Stimulated activated CD4-positive, alpha-beta T cell treated with anti-CD3 and anti-CD28 coated beads, Interleukin-4, amount 100 ng/mL, for 48 hours (primary cell): ENCODE data around the gene NUTM2A.
"Not testable (repeated sequence)": the region's sequence is repeated elsewhere in the genome, so short reads cannot be mapped to it uniquely, and the experiment has no call there.

ENCODE experiments used
- DNase-seq, 2 donors: peaks; one replicate each; pipeline ENCODE4 v3.0.0-alpha.2; 2020; ENCODE audit warnings: low read depth in 2 of 2

The NUTM2A gene, protein sequence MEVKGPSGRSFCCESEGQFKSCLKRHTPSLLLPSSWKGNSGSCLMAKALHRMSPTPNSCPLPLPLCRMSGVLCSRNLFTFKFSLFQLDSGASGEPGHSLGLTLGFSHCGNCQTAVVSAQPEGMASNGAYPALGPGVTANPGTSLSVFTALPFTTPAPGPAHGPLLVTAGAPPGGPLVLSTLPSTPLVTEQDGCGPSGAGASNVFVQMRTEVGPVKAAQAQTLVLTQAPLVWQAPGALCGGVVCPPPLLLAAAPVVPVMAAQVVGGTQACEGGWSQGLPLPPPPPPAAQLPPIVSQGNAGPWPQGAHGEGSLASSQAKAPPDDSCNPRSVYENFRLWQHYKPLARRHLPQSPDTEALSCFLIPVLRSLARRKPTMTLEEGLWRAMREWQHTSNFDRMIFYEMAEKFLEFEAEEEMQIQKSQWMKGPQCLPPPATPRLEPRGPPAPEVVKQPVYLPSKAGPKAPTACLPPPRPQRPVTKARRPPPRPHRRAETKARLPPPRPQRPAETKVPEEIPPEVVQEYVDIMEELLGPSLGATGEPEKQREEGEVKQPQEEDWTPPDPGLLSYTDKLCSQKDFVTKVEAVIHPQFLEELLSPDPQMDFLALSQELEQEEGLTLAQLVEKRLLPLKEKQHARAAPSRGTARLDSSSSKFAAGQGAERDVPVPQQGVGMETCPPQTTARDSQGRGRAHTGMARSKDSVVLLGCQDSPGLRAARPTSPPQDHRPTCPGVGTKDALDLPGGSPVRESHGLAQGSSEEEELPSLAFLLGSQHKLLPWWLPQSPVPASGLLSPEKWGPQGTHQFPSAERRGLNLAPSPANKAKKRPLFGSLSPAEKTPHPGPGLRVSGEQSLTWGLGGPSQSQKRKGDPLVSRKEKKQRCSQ

DNA sequence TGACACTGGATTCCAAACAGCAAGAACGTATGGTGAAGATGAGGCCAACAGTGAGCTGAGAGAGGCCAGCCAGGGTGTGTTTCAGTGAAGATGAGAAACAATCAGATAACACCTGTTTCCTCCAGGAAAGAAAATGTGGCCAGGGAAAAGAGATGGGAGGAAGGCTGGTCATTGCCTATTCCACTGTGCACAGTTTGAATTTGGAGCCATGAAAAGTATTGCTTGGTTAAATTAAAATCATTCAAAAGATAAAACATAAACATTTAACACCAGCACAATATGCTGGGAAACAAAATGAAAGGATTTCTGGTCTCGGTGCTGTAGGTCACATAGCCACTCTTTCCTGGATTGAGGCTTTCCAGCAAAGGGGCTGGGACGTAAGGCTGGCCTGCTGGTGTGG lies at the start of gene NUTM2A:
Gene NUTM2A (plus strand): TSS at position 301 of the 400 bp plus-strand sequence. CDS start 383 bp downstream, outside the sequence.
- DNase-seq: not testable (repeated sequence)

- not testable (repeated sequence) for DNase-seq
These were observed 47.7 kb upstream of the NUTM2A start for GRCh38 chr10:87177587-87177986.

GRCh38 chr10:87184421-87184820 lies 40.8 kb upstream of the NUTM2A start:
- DNase-seq: not testable (repeated sequence)

GRCh38 chr10:87186016-87186415 lies 39.2 kb upstream of the NUTM2A start:
- not testable (repeated sequence) for DNase-seq

GRCh38 chr10:87187573-87187972 lies 37.7 kb upstream of the NUTM2A start:
- not testable (repeated sequence) for DNase-seq

- DNase-seq: not testable (repeated sequence)
These were observed 33.4 kb upstream of the NUTM2A start for GRCh38 chr10:87191841-87192240.

GRCh38 chr10:87200924-87201323 lies 24.3 kb upstream of the NUTM2A start:
- DNase-seq: not testable (repeated sequence)

DNA sequence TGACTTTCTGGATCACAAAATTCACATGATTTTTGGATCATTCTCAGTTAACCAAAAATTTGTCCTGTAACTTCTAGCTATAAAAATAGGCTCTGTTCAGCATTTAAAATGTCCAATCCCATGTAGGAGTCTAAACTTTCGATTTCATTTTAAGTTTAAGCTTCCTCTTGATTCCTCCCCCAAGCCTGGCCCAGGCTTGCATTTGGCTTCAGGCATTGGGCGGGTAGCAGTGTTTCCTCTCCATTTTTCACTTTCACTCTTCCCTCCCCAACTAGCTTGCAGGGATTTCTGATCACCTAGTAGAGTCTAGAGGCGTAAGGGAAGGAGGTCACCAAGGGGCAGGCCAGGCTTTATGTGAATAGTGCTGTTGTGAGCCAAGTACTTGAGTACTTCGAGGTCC lies 20.4 kb upstream of the NUTM2A start:
- DNase-seq: not testable (repeated sequence)

DNA sequence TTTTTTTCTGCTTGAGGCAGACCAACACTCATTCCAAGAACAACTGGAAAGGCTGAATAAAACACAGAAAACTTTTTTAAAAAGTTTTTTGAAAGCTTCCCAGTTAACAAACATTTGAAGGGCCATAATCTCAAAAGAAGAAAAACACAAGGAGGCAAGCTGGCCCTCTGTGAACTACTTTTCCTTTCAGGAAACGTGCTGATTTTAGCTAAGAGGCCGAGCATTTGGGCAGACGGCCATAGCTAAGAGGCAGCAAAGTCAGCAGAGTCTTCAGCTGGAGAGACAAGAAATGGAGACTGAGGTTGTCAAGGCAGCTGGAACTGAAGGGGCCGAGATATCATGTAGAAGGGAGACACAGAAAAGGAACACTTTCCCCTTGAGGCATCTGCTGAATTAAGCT lies 18.3 kb upstream of the NUTM2A start:
- DNase-seq: not testable (repeated sequence)

GRCh38 chr10:87210309-87210708 lies 14.9 kb upstream of the NUTM2A start:
- DNase-seq: not testable (repeated sequence)

- DNase-seq: not testable (repeated sequence)
These were observed 13.4 kb upstream of the NUTM2A start for GRCh38 chr10:87211848-87212247.

DNA sequence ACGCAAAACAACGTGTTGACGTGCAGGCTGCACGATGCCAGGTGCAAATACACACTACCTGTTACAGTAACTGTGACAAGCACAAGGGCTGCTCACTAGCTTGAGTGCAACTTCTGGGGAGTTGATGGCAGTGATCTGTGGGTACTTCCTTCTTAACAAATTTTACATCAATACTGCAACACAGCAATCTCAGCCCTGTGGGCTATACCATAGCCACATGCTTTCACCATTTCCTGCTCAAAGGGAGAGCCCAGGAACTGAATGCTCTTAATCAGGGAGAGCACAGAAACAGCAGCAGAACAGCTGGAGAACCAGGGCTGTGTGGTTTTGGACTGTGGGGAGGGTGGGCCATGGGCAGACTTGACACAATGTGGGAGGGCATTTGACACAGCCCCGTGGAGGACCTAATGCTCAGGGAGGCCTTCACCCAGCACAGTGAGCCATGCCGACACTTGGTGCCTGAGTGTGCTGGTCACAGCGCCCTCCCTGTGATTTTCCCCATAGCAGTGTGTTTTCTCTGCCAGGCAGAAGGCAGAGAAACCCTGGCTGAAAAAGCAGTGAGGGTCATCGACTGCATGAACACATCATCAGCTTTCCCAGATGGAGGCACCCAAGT lies 12.0 kb upstream of the NUTM2A start:
- not testable (repeated sequence) for DNase-seq

GRCh38 chr10:87213806-87214205 lies 11.4 kb upstream of the NUTM2A start:
- not testable (repeated sequence) for DNase-seq

DNA sequence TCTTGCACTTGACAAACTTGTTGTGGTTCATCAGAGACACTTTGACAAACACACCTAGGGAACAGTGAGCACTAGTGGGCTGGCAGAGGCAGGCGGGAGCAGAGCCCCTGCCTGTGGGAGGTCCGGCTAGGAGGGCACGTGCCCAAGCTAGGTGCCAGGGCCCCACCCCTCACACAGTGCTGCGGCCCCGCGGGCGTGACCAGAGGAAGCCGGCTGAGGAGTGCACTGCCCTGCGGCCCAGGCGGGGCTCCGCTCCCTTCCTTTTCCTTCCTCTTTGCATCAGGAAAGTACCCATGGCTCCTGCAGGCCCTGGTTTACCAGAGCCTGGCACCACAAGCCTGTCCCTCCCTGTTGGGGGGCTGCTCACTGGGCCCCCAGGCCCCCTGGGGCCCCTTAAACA lies 9.1 kb upstream of the NUTM2A start:
- DNase-seq: not testable (repeated sequence)

DNA sequence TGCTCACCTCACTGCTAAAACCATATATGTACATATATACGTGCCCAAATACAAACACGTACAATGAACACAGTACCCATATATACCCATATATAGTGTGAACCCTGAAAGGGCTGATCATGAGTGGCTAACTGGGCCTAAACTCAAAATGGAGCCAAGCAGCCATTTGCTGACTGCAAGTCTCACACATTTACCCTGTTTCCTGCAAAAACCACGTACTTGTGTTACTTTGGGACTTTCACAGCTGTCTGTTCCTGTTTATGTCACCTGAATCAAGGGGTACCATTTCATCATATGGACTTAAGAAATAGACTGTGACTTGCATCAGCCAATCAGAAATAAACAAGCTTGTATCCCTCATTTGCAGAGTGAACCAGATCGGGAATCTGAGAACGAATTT lies 5.9 kb upstream of the NUTM2A start:
- not testable (repeated sequence) for DNase-seq

DNA sequence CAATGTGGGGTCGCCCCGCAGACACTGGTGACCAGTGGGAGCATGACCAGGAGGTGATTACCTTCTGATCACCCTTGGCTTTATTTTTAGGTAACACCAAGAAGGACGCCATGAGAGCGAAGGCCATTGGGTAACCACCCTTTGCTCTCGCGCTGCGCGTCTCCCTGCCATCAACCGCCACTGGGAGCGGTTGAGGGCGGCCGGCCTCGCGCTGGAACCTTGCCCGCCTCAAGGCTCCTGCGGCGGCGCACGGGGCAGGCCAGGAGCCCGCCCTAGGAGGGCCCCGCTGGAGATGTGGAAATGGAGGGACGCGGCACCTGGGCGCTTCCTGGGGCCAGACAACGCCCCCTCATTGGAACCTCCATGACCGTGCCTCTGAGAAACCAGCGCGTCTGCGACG lies 2.5 kb upstream of the NUTM2A start:
- not testable (repeated sequence) for DNase-seq

DNA sequence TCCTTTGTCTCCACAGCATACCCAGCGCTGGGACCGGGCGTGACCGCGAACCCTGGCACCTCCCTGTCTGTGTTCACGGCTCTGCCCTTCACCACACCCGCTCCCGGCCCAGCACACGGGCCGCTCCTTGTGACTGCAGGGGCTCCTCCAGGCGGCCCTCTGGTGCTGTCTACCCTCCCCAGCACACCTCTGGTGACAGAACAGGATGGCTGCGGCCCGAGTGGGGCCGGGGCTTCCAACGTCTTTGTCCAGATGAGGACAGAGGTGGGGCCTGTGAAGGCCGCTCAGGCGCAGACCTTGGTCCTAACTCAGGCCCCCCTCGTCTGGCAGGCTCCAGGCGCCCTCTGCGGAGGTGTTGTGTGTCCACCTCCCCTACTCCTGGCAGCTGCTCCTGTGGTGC lies 3.0 kb downstream of the NUTM2A start:
- DNase-seq: not testable (repeated sequence)

DNA sequence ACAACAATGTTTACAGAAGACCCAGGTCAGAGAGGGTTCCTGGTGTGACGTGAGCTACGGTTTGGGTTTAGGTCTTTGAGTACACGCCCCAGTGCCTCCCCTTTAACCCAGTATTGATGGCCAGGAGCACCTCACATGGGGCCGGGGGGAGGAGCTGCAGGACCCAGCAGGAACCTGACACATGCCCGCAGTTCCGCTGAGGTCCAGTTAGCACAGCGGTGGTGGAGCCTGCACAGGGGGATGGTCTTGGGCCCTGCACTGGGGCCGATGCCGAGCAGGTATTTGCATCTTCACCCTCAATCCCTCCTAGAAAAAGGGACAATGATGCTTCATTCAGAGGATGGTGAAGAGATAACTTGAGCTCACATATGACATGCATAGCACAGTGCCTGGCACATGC lies 4.0 kb downstream of the NUTM2A start:
- DNase-seq: not testable (repeated sequence)

GRCh38 chr10:87234854-87235253 lies 9.6 kb downstream of the NUTM2A start:
- DNase-seq: not testable (repeated sequence)

GRCh38 chr10:87237244-87237643 lies 12.0 kb downstream of the NUTM2A start:
- not testable (repeated sequence) for DNase-seq

- DNase-seq: not testable (repeated sequence)
These were observed 14.1 kb downstream of the NUTM2A start for GRCh38 chr10:87239346-87239808.

DNA sequence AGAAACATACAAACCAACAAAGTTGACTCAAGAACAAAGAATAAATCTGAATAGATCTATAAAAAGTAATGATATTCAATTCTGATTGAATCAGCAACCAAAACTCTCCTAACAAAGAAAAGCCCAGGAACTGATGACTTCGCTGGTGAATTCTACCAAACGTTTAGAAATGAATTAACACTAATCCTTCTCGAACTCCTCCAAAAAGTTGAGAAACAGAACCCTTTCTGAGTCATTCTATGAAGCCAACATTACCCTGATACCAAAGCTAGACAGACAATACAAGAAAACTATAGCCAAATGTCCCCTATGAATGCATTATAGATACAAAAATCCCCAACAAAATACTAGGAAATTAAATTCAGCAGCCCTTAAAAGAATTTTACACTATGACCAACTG lies 16.9 kb downstream of the NUTM2A start:
- not testable (repeated sequence) for DNase-seq
